Kidney epithelial cell (primary cell): ENCODE results near the gene HSD17B4. TPM values are rescaled to one million over a fixed set of nuclear protein-coding genes. Genes with fewer than 3 reads are reported as not detected.

Experiments
- DNase-seq: peaks from one replicate; pipeline ENCODE4 v3.0.0-alpha.2; 2010; ENCODE audit warnings: low read depth
- H3K27me3 ChIP-seq: 2 replicates; pipeline ENCODE4 v1.6.0; 2011; ENCODE audit warnings: low read length; ENCODE audit not compliant: control insufficient read depth, insufficient read depth
- H3K36me3 ChIP-seq: 2 replicates; pipeline ENCODE4 v1.5.1; 2011; ENCODE audit warnings: low read length; ENCODE audit not compliant: control insufficient read depth, insufficient read depth
- H3K4me3 ChIP-seq: 2 replicates; pipeline ENCODE4 v1.5.1; 2011; ENCODE audit warnings: low read depth, mild to moderate bottlenecking, control low read depth, low read length
- total RNA-seq: library from RNA; depleted of rRNA; stranded (reverse); fragments of >200 nt; gene quantifications from 2 replicates; pipeline ENCODE4 v1.2.3, GENCODE V29; 2015
- TF ChIP-seq, protein P1 (sequence below): IDR thresholded peaks from 2 replicates; pipeline ENCODE4 v1.5.1; 2011; ENCODE audit warnings: mild to moderate bottlenecking, moderate library complexity, low read length, control low read depth, inconsistent platforms; ENCODE audit not compliant: insufficient read depth, poor library complexity, severe bottlenecking

HSD17B4 gene
- total RNA-seq, 1 donor from 2014 or later, result 74.0 TPM

DNA sequence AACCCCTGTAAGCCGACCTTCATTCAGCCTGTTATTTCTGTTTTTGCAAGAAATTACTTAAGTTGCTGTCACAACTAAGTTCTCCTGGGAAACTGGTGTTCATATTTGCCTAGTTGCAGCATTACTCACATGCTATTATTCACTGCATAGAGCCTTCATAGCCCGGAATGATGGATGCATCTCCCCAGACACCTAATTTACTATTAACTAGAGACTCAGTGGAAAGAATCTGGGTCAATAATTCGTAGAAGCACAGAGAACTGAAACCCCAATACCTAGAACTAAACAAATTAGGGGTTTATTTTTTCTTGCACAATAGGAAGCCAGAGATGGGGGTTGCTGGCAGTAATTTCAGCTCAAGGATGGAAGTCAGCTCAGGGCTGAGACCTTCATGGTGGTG lies 131.4 kb downstream of the HSD17B4 start:
- Histone ChIP-seq H3K4me3 (no peak overlapping the region), H3K27me3 (no peaks in the 10 kb centered on the region), H3K36me3 (no peaks in the 10 kb centered on the region)
- DNase-seq, result no peak
- TF ChIP-seq, protein P1, sequence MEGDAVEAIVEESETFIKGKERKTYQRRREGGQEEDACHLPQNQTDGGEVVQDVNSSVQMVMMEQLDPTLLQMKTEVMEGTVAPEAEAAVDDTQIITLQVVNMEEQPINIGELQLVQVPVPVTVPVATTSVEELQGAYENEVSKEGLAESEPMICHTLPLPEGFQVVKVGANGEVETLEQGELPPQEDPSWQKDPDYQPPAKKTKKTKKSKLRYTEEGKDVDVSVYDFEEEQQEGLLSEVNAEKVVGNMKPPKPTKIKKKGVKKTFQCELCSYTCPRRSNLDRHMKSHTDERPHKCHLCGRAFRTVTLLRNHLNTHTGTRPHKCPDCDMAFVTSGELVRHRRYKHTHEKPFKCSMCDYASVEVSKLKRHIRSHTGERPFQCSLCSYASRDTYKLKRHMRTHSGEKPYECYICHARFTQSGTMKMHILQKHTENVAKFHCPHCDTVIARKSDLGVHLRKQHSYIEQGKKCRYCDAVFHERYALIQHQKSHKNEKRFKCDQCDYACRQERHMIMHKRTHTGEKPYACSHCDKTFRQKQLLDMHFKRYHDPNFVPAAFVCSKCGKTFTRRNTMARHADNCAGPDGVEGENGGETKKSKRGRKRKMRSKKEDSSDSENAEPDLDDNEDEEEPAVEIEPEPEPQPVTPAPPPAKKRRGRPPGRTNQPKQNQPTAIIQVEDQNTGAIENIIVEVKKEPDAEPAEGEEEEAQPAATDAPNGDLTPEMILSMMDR, result no peak

Other genes with a start within 250 kb of the HSD17B4 start
- 35.8 and 40.0 TPM in 2 replicates for gene TNFAIP8, start 96.5 kb upstream of the HSD17B4 start, total RNA-seq
- not detected in 2 replicates for gene FAM170A, start 177.1 kb downstream of the HSD17B4 start, total RNA-seq